D721Med (cell line): Measurements from ENCODE around the gene GAL3ST2.

Experiments used
- DNase-seq: peaks from one replicate; pipeline ENCODE4 v3.0.0; 2011; ENCODE audit warnings: low spot score; ENCODE audit not compliant: insufficient read length
- FAIRE-seq: peaks from 2 replicates; lab custom pipeline; 2011; peaks lifted over from hg19 to GRCh38; lab: Jason Lieb, UNC
- CTCF ChIP-seq: IDR thresholded peaks from 2 replicates; pipeline ENCODE4 v1.5.1; 2012; ENCODE audit warnings: mild to moderate bottlenecking, control low read depth; ENCODE audit not compliant: insufficient read depth; ENCODE audit errors: missing control alignments

Gene GAL3ST2

GRCh38 chr2:241849616-241850543, 73.3 kb downstream of the GAL3ST2 start:
- no peak for TF ChIP-seq CTCF
- FAIRE-seq = no peak

GRCh38 chr2:241850544-241851324, 74.1 kb downstream of the GAL3ST2 start:
- no peak for TF ChIP-seq CTCF
- FAIRE-seq (no peak), DNase-seq (no peak)

More at GRCh38 chr2:241849616-241850543, 73.3 kb downstream of the GAL3ST2 start:
- no peak for DNase-seq

GRCh38 chr2:241851325-241852115, 74.9 kb downstream of the GAL3ST2 start:
- TF ChIP-seq CTCF = no peak
- no peak for DNase-seq
- no peak for FAIRE-seq

GRCh38 chr2:241852116-241852980, 75.7 kb downstream of the GAL3ST2 start:
- no peak for DNase-seq
- no peak for TF ChIP-seq CTCF

DNA sequence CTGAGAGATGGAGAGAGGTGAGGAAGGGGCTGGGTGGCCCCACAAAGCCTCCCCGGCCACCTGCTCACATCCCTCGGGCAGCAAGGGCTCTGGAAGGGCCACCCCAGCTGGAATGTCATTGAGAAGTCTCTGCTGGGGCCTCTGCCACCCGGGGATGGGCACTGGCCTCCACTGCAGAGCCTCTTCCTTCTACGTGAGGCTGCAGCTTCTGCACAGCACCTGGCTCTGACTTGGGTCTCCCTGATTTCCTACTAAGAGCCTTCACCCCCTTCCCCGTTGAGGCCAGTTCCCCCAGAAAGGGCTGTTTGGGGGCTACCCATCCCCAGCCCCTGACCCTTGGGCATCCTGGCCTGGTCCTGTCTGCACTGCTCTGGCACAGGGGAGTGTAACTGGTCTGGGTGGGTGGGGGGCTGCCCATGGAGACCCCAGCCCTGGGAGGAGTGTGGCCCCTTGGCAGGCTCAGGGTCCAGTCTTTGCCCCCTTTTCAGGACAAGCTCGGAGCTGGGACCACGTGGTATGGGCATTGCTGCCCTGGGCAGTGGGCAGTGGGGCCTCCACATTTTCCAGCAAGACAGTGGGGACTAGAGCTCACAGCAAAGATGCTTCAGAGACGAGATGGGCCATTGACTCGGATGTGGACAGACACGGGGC, 76.5 kb downstream of the GAL3ST2 start:
- no peak for TF ChIP-seq CTCF
- DNase-seq (no peak), FAIRE-seq (no peak)

More at GRCh38 chr2:241852116-241852980, 75.7 kb downstream of the GAL3ST2 start:
- FAIRE-seq = no peak
